Keratinocyte (primary cell): Measurements from ENCODE around the gene SPSB4. TPM values are rescaled to one million over a fixed set of nuclear protein-coding genes. Genes with fewer than 3 reads are reported as not detected.

Experiments
- DNase-seq: peaks from one replicate; pipeline ENCODE4 v3.0.0-alpha.2; 2011; ENCODE audit warnings: low read depth, missing footprints, low spot score
- FAIRE-seq: peaks from 2 replicates; lab custom pipeline; 2011; peaks lifted over from hg19 to GRCh38; lab: Jason Lieb, UNC
- H2AFZ ChIP-seq: 2 replicates; pipeline ENCODE4 v1.6.0; 2012; ENCODE audit warnings: low read length, control low read depth, inconsistent platforms; ENCODE audit not compliant: control insufficient read depth
- H3K27ac ChIP-seq: 2 replicates; pipeline ENCODE4 v1.5.1; 2011; ENCODE audit warnings: low read length; ENCODE audit not compliant: control insufficient read depth, insufficient read depth
- H3K27me3 ChIP-seq: 3 replicates; pipeline ENCODE4 v1.6.0; 2011; ENCODE audit warnings: low read length; ENCODE audit not compliant: control insufficient read depth, insufficient read depth; ENCODE audit errors: extremely low read depth
- H3K36me3 ChIP-seq, 2 experiments: 2 replicates in 1 of 2; 3 replicates in 1 of 2; pipeline ENCODE4 v1.5.1; 2011; ENCODE audit warnings: low read length in 2 of 2, mild to moderate bottlenecking in 1 of 2; ENCODE audit not compliant: control insufficient read depth in 2 of 2, insufficient read depth in 2 of 2; ENCODE audit errors: extremely low read depth in 1 of 2
- H3K4me1 ChIP-seq: 3 replicates; pipeline ENCODE4 v1.5.1; 2011; ENCODE audit warnings: low read length; ENCODE audit not compliant: control insufficient read depth, insufficient read depth; ENCODE audit errors: extremely low read depth
- H3K4me2 ChIP-seq: 3 replicates; pipeline ENCODE4 v1.6.0; 2011; ENCODE audit warnings: low read depth, low read length; ENCODE audit not compliant: control insufficient read depth, insufficient read depth; ENCODE audit errors: extremely low read depth
- H3K4me3 ChIP-seq, 3 experiments: fragments of 200-600 bp in 1 of 3; sonication (generic) in 1 of 3; 2 replicates in 2 of 3; 3 replicates in 1 of 3; pipeline ENCODE4 v1.5.1; 2011 to 2016; ENCODE audit warnings: low read length in 3 of 3, mild to moderate bottlenecking in 3 of 3, control low read depth in 2 of 3, inconsistent platforms in 1 of 3, low read depth in 1 of 3, mixed read lengths in 1 of 3, mixed run types in 1 of 3, moderate library complexity in 1 of 3; ENCODE audit not compliant: control insufficient read depth in 2 of 3, insufficient read depth in 2 of 3; ENCODE audit errors: extremely low read depth in 1 of 3
- H3K79me2 ChIP-seq: 2 replicates; pipeline ENCODE4 v1.6.0; 2012; ENCODE audit warnings: low read length; ENCODE audit not compliant: control insufficient read depth, insufficient read depth
- H3K9ac ChIP-seq: 3 replicates; pipeline ENCODE4 v1.6.0; 2011; ENCODE audit warnings: low read length; ENCODE audit not compliant: control insufficient read depth, insufficient read depth; ENCODE audit errors: extremely low read depth
- H3K9me1 ChIP-seq: 3 replicates; pipeline ENCODE4 v1.6.0; 2011; ENCODE audit warnings: low read length; ENCODE audit not compliant: control insufficient read depth, insufficient read depth; ENCODE audit errors: extremely low read depth
- H3K9me3 ChIP-seq: 2 replicates; pipeline ENCODE4 v1.5.1; 2012; ENCODE audit warnings: low read depth, low read length; ENCODE audit not compliant: control insufficient read depth
- H4K20me1 ChIP-seq: 3 replicates; pipeline ENCODE4 v1.6.0; 2011; ENCODE audit warnings: low read length; ENCODE audit not compliant: control insufficient read depth, insufficient read depth; ENCODE audit errors: extremely low read depth
- CTCF ChIP-seq, 3 experiments: IDR thresholded peaks in 1 of 3; conservative IDR thresholded peaks in 1 of 3; optimal IDR thresholded peaks in 1 of 3; 2 replicates in 2 of 3; 3 replicates in 1 of 3; pipeline versions ENCODE3 to v1.5.1; 2011; ENCODE audit warnings: low read length in 3 of 3, mild to moderate bottlenecking in 3 of 3, moderate library complexity in 2 of 3, control low read depth in 1 of 3, inconsistent platforms in 1 of 3; ENCODE audit not compliant: insufficient read depth in 2 of 3; ENCODE audit errors: extremely low read depth in 1 of 3
- EZH2 ChIP-seq: IDR thresholded peaks from one replicate; pipeline ENCODE4 v1.6.1; 2012; ENCODE audit warnings: inconsistent platforms, mild to moderate bottlenecking, low read length, moderate library complexity
- dilution Hi-C: fragments of 300-500 bp; cut with MboI; formaldehyde crosslinking; loops from one replicate; pipeline ENCODE4 v1.7.0; 2020; ENCODE audit warnings: low sequenced_read_pairs; ENCODE audit not compliant: extremely low pct_ligation_motif_present
- polyA plus RNA-seq, 5 experiments: library from polyadenylated mRNA; depleted of rRNA in 3 of 5; stranded (reverse) in 3 of 5; stranded (forward) in 1 of 5; unstranded in 1 of 5; fragments of >200 nt; gene quantifications; 1 replicate in 1 of 5; 2 replicates in 3 of 5; 3 replicates in 1 of 5; pipeline versions ENCODE4 v1.2.1 to v1.2.3, GENCODE V29; 2011 to 2012; ENCODE audit warnings: missing spikeins in 2 of 5, low read depth in 1 of 5, low replicate concordance in 1 of 5

Gene SPSB4
- polyA plus RNA-seq, 1 donor (not counting 4 experiments of a cell fraction or from before 2014, with no cell fraction given): not detected

- no peak overlapping the region for H3K9ac ChIP-seq
- peak overlapping the region; percentile 4 for H3K27ac ChIP-seq
- dilution Hi-C loops: no loop called here
- no peak overlapping the region for H3K4me2 ChIP-seq
- no peak for FAIRE-seq
- H2AFZ ChIP-seq: no peak overlapping the region
- H3K4me3 ChIP-seq: no peak overlapping the region
- peak; percentile 21 for DNase-seq
- H3K9me1 ChIP-seq: no peaks in the 10 kb centered on the region
- peaks cover 42% of the 10 kb centered on the region for H3K27me3 ChIP-seq
- H3K36me3 ChIP-seq: no peaks in the 10 kb centered on the region
- no peak for TF ChIP-seq EZH2
- no peak for TF ChIP-seq CTCF (optimal IDR thresholded peaks at IDR 0.05 in 1 of 3, IDR thresholded peaks at IDR 0.05 in 1 of 3, conservative IDR thresholded peaks at IDR 0.05 in 1 of 3; ENCODE audit: extremely low read depth in 1 of 3, insufficient read depth in 2 of 3, low read length in 3 of 3)
- H3K9me3 ChIP-seq: no peaks in the 10 kb centered on the region
- H3K79me2 ChIP-seq: no peaks in the 10 kb centered on the region
- H4K20me1 ChIP-seq: no peaks in the 10 kb centered on the region
- peaks cover 8% of the 10 kb centered on the region for H3K4me1 ChIP-seq
Observed at GRCh38 chr3:141047168-141047567, 4.0 kb upstream of the SPSB4 start.

GRCh38 chr3:141049681-141050080 is 1.5 kb upstream of the SPSB4 start:
- H3K4me1 ChIP-seq: peaks cover 13% of the 10 kb centered on the region
- peaks cover 53% of the 10 kb centered on the region for H3K27me3 ChIP-seq
- no peaks in the 10 kb centered on the region for H3K9me3 ChIP-seq
- no peak overlapping the region for H3K4me3 ChIP-seq
- no peaks in the 10 kb centered on the region for H3K79me2 ChIP-seq
- no peaks in the 10 kb centered on the region for H3K9me1 ChIP-seq
- no peaks in the 10 kb centered on the region for H3K36me3 ChIP-seq
- DNase-seq (no peak), FAIRE-seq (no peak)
- no peak overlapping the region for H3K4me2 ChIP-seq
- no peak overlapping the region for H2AFZ ChIP-seq
- H3K27ac ChIP-seq: no peak overlapping the region
- TF ChIP-seq EZH2 (no peak), CTCF (optimal IDR thresholded peaks at IDR 0.05 in 1 of 3, IDR thresholded peaks at IDR 0.05 in 1 of 3, conservative IDR thresholded peaks at IDR 0.05 in 1 of 3; ENCODE audit: extremely low read depth in 1 of 3, insufficient read depth in 2 of 3, low read length in 3 of 3) (peak in 2 of 3 experiments; percentile 12 to 30)
- no peaks in the 10 kb centered on the region for H4K20me1 ChIP-seq
- H3K9ac ChIP-seq: no peak overlapping the region
- dilution Hi-C loops: no loop called here
